Hepatocyte (in vitro differentiated cells): ENCODE results near the gene ASPHD2. TPM values are rescaled to one million over a fixed set of nuclear protein-coding genes. Genes with fewer than 3 reads are reported as not detected.

ENCODE experiments used
- DNase-seq: peaks from one replicate; pipeline ENCODE4 v3.0.0-alpha.2; 2016; ENCODE audit warnings: low spot score
- H2AFZ ChIP-seq: fragments of 200-600 bp; sonication (generic); 2 replicates; pipeline ENCODE4 v1.6.0; 2016; ENCODE audit warnings: antibody characterized with exemption, mild to moderate bottlenecking
- H3K27ac ChIP-seq: fragments of 200-600 bp; sonication (generic); 2 replicates; pipeline ENCODE4 v1.5.1; 2016; ENCODE audit warnings: mild to moderate bottlenecking
- H3K27me3 ChIP-seq: fragments of 200-600 bp; sonication (generic); 2 replicates; pipeline ENCODE4 v1.6.1; 2016
- H3K36me3 ChIP-seq: fragments of 200-600 bp; sonication (generic); replicated peaks from 2 replicates; pipeline ENCODE4 v1.5.1; 2016; ENCODE audit warnings: low read depth; ENCODE audit not compliant: insufficient read depth
- H3K4me1 ChIP-seq: fragments of 200-600 bp; sonication (generic); 2 replicates; pipeline ENCODE4 v1.5.1; 2016; ENCODE audit warnings: mild to moderate bottlenecking, moderate library complexity; ENCODE audit not compliant: insufficient read depth
- H3K4me2 ChIP-seq: fragments of 200-600 bp; sonication (generic); 2 replicates; pipeline ENCODE4 v1.6.0; 2016
- H3K4me3 ChIP-seq: fragments of 200-600 bp; sonication (generic); 2 replicates; pipeline ENCODE4 v1.5.1; 2016; ENCODE audit warnings: mild to moderate bottlenecking
- H3K79me2 ChIP-seq: fragments of 200-600 bp; sonication (generic); 2 replicates; pipeline ENCODE4 v1.6.0; 2017; ENCODE audit warnings: mild to moderate bottlenecking
- H3K9me2 ChIP-seq: fragments of 200-600 bp; sonication (generic); replicated peaks from 2 replicates; pipeline ENCODE4 v1.6.0; 2017; ENCODE audit warnings: mild to moderate bottlenecking; ENCODE audit not compliant: insufficient read depth
- H3K9me3 ChIP-seq: fragments of 200-600 bp; sonication (generic); 2 replicates; pipeline ENCODE4 v1.5.1; 2016; ENCODE audit warnings: low read depth, mild to moderate bottlenecking
- H4K20me1 ChIP-seq: fragments of 200-600 bp; sonication (generic); 2 replicates; pipeline ENCODE4 v1.6.0; 2016; ENCODE audit warnings: mild to moderate bottlenecking; ENCODE audit not compliant: insufficient read depth, poor library complexity, severe bottlenecking
- CTCF ChIP-seq: fragments of 200-600 bp; sonication (generic); IDR thresholded peaks from 2 replicates; pipeline ENCODE4 v1.5.1; 2016; ENCODE audit warnings: antibody characterized with exemption, mild to moderate bottlenecking; ENCODE audit not compliant: poor library complexity
- EZH2 ChIP-seq: fragments of 200-600 bp; sonication (generic); IDR thresholded peaks from 2 replicates; pipeline ENCODE4 v1.6.1; 2016; ENCODE audit warnings: antibody characterized with exemption, mild to moderate bottlenecking, borderline replicate concordance
- EZH2phosphoT487 ChIP-seq: fragments of 200-600 bp; sonication (generic); IDR thresholded peaks from one replicate; pipeline ENCODE4 v1.6.1; 2018; ENCODE audit warnings: antibody characterized with exemption, mild to moderate bottlenecking, low read depth, moderate library complexity; ENCODE audit not compliant: unreplicated experiment, severe bottlenecking
- WGBS: methylation state at CpG from one replicate; pipeline ENCODE4 v1.1.6; 2016; ENCODE audit warnings: low lambda C conversion rate; ENCODE audit errors: missing lambda C conversion rate; 5-methylcytosine and 5-hydroxymethylcytosine counted together
- polyA plus RNA-seq: library from polyadenylated mRNA; unstranded; fragments of >200 nt; fragmentation: Nextera tagmentation; extraction: Ambion mirVana; gene quantifications from 2 replicates; pipeline ENCODE4 v1.2.1, GENCODE V29; 2016
- total RNA-seq: library from RNA; depleted of rRNA; stranded (reverse); fragments of >200 nt; gene quantifications from 2 replicates; pipeline ENCODE4 v1.2.3, GENCODE V29; 2014

Gene ASPHD2
- total and polyA plus RNA-seq, 2 experiments from 2014 or later, result 1.2 to 2.6 TPM

- TF ChIP-seq EZH2 (no peak), CTCF (peak; percentile 75)
- Histone ChIP-seq H3K79me2 (no peaks in the 10 kb centered on the region), H3K9me3 (no peaks in the 10 kb centered on the region), H3K27ac (no peak overlapping the region), H3K4me1 (no peaks in the 10 kb centered on the region), H4K20me1 (no peaks in the 10 kb centered on the region), H2AFZ (no peak overlapping the region), H3K36me3 (no peaks in the 10 kb centered on the region), H3K4me3 (no peak overlapping the region), H3K4me2 (no peak overlapping the region), H3K27me3 (no peaks in the 10 kb centered on the region), H3K9me2 (no peaks in the 10 kb centered on the region)
- 32% methylated on average over 3 of the region's 3 CpGs for WGBS
- peak; percentile 76 for DNase-seq
These were observed 30.3 kb upstream of the ASPHD2 start for GRCh38 chr22:26398741-26399153.

GRCh38 chr22:26399289-26399688, 29.8 kb upstream of the ASPHD2 start:
- Histone ChIP-seq H3K79me2 (no peaks in the 10 kb centered on the region), H2AFZ (no peak overlapping the region)
- DNase-seq, result no peak

GRCh38 chr22:26401726-26402125, 27.3 kb upstream of the ASPHD2 start:
- no peak overlapping the region for H3K27ac ChIP-seq
- H3K4me2 ChIP-seq, result no peak overlapping the region
- no peak for DNase-seq
- no peaks in the 10 kb centered on the region for H3K9me3 ChIP-seq
- WGBS, result 82% methylated on average over 5 of the region's 5 CpGs
- no peaks in the 10 kb centered on the region for H3K4me1 ChIP-seq
- no peak overlapping the region for H3K4me3 ChIP-seq
- no peaks in the 10 kb centered on the region for H3K9me2 ChIP-seq
- H3K79me2 ChIP-seq, result no peaks in the 10 kb centered on the region
- H2AFZ ChIP-seq, result no peak overlapping the region
- no peaks in the 10 kb centered on the region for H4K20me1 ChIP-seq
- H3K36me3 ChIP-seq, result no peaks in the 10 kb centered on the region
- H3K27me3 ChIP-seq, result peaks cover 3% of the 10 kb centered on the region
- TF ChIP-seq CTCF, result no peak
- TF ChIP-seq EZH2phosphoT487, result no peak
- TF ChIP-seq EZH2, result no peak

More at GRCh38 chr22:26399289-26399688, 29.8 kb upstream of the ASPHD2 start:
- WGBS, result 72% methylated on average over 1 of the region's 1 CpG
- Histone ChIP-seq H3K36me3 (no peaks in the 10 kb centered on the region), H3K27me3 (no peaks in the 10 kb centered on the region), H3K27ac (no peak overlapping the region), H3K9me3 (no peaks in the 10 kb centered on the region), H3K4me2 (no peak overlapping the region), H3K4me3 (no peak overlapping the region), H4K20me1 (no peaks in the 10 kb centered on the region), H3K4me1 (no peaks in the 10 kb centered on the region), H3K9me2 (no peaks in the 10 kb centered on the region)
- no peak for TF ChIP-seq CTCF

- Histone ChIP-seq H3K27ac (no peak overlapping the region), H3K4me2 (no peak overlapping the region), H3K4me3 (no peak overlapping the region), H4K20me1 (no peaks in the 10 kb centered on the region), H3K9me3 (no peaks in the 10 kb centered on the region), H3K36me3 (no peaks in the 10 kb centered on the region), H3K27me3 (peaks cover 3% of the 10 kb centered on the region), H3K4me1 (no peaks in the 10 kb centered on the region), H3K9me2 (no peaks in the 10 kb centered on the region), H3K79me2 (no peaks in the 10 kb centered on the region), H2AFZ (no peak overlapping the region)
- DNase-seq, result no peak
- 36% methylated on average over 6 of the region's 6 CpGs for WGBS
- TF ChIP-seq EZH2, result no peak
- no peak for TF ChIP-seq EZH2phosphoT487
- no peak for TF ChIP-seq CTCF
These were observed 24.1 kb upstream of the ASPHD2 start for GRCh38 chr22:26404851-26405421.
